Hepatocyte (in vitro differentiated cells): ENCODE results near the gene ANGPT4. TPM values are rescaled to one million over a fixed set of nuclear protein-coding genes. Genes with fewer than 3 reads are reported as not detected.

ENCODE experiments used
- DNase-seq: peaks from one replicate; pipeline ENCODE4 v3.0.0-alpha.2; 2016; ENCODE audit warnings: low spot score
- H2AFZ ChIP-seq: fragments of 200-600 bp; sonication (generic); 2 replicates; pipeline ENCODE4 v1.6.0; 2016; ENCODE audit warnings: antibody characterized with exemption, mild to moderate bottlenecking
- H3K27ac ChIP-seq: fragments of 200-600 bp; sonication (generic); 2 replicates; pipeline ENCODE4 v1.5.1; 2016; ENCODE audit warnings: mild to moderate bottlenecking
- H3K27me3 ChIP-seq: fragments of 200-600 bp; sonication (generic); 2 replicates; pipeline ENCODE4 v1.6.1; 2016
- H3K36me3 ChIP-seq: fragments of 200-600 bp; sonication (generic); replicated peaks from 2 replicates; pipeline ENCODE4 v1.5.1; 2016; ENCODE audit warnings: low read depth; ENCODE audit not compliant: insufficient read depth
- H3K4me1 ChIP-seq: fragments of 200-600 bp; sonication (generic); 2 replicates; pipeline ENCODE4 v1.5.1; 2016; ENCODE audit warnings: mild to moderate bottlenecking, moderate library complexity; ENCODE audit not compliant: insufficient read depth
- H3K4me2 ChIP-seq: fragments of 200-600 bp; sonication (generic); 2 replicates; pipeline ENCODE4 v1.6.0; 2016
- H3K4me3 ChIP-seq: fragments of 200-600 bp; sonication (generic); 2 replicates; pipeline ENCODE4 v1.5.1; 2016; ENCODE audit warnings: mild to moderate bottlenecking
- H3K79me2 ChIP-seq: fragments of 200-600 bp; sonication (generic); 2 replicates; pipeline ENCODE4 v1.6.0; 2017; ENCODE audit warnings: mild to moderate bottlenecking
- H3K9me2 ChIP-seq: fragments of 200-600 bp; sonication (generic); replicated peaks from 2 replicates; pipeline ENCODE4 v1.6.0; 2017; ENCODE audit warnings: mild to moderate bottlenecking; ENCODE audit not compliant: insufficient read depth
- H3K9me3 ChIP-seq: fragments of 200-600 bp; sonication (generic); 2 replicates; pipeline ENCODE4 v1.5.1; 2016; ENCODE audit warnings: low read depth, mild to moderate bottlenecking
- H4K20me1 ChIP-seq: fragments of 200-600 bp; sonication (generic); 2 replicates; pipeline ENCODE4 v1.6.0; 2016; ENCODE audit warnings: mild to moderate bottlenecking; ENCODE audit not compliant: insufficient read depth, poor library complexity, severe bottlenecking
- CTCF ChIP-seq: fragments of 200-600 bp; sonication (generic); IDR thresholded peaks from 2 replicates; pipeline ENCODE4 v1.5.1; 2016; ENCODE audit warnings: antibody characterized with exemption, mild to moderate bottlenecking; ENCODE audit not compliant: poor library complexity
- EZH2 ChIP-seq: fragments of 200-600 bp; sonication (generic); IDR thresholded peaks from 2 replicates; pipeline ENCODE4 v1.6.1; 2016; ENCODE audit warnings: antibody characterized with exemption, mild to moderate bottlenecking, borderline replicate concordance
- EZH2phosphoT487 ChIP-seq: fragments of 200-600 bp; sonication (generic); IDR thresholded peaks from one replicate; pipeline ENCODE4 v1.6.1; 2018; ENCODE audit warnings: antibody characterized with exemption, mild to moderate bottlenecking, low read depth, moderate library complexity; ENCODE audit not compliant: unreplicated experiment, severe bottlenecking
- WGBS: methylation state at CpG from one replicate; pipeline ENCODE4 v1.1.6; 2016; ENCODE audit warnings: low lambda C conversion rate; ENCODE audit errors: missing lambda C conversion rate; 5-methylcytosine and 5-hydroxymethylcytosine counted together
- polyA plus RNA-seq: library from polyadenylated mRNA; unstranded; fragments of >200 nt; fragmentation: Nextera tagmentation; extraction: Ambion mirVana; gene quantifications from 2 replicates; pipeline ENCODE4 v1.2.1, GENCODE V29; 2016
- total RNA-seq: library from RNA; depleted of rRNA; stranded (reverse); fragments of >200 nt; gene quantifications from 2 replicates; pipeline ENCODE4 v1.2.3, GENCODE V29; 2014

ANGPT4 gene
- total and polyA plus RNA-seq, 2 experiments from 2014 or later, result not detected

- TF ChIP-seq CTCF, result no peak
- TF ChIP-seq EZH2phosphoT487, result no peak
- TF ChIP-seq EZH2, result no peak
- Histone ChIP-seq H3K79me2 (no peaks in the 10 kb centered on the region), H4K20me1 (no peaks in the 10 kb centered on the region), H3K9me3 (no peaks in the 10 kb centered on the region), H2AFZ (no peak overlapping the region), H3K27ac (no peak overlapping the region), H3K4me3 (no peak overlapping the region), H3K36me3 (no peaks in the 10 kb centered on the region), H3K4me1 (no peaks in the 10 kb centered on the region), H3K4me2 (no peak overlapping the region), H3K27me3 (no peaks in the 10 kb centered on the region), H3K9me2 (no peaks in the 10 kb centered on the region)
- DNase-seq, result no peak
- 60% methylated on average over 2 of the region's 2 CpGs for WGBS
Measured at GRCh38 chr20:961768-962167, 45.6 kb upstream of the ANGPT4 start.

- no peak for TF ChIP-seq EZH2
- TF ChIP-seq CTCF, result no peak
- no peak for TF ChIP-seq EZH2phosphoT487
- Histone ChIP-seq H3K36me3 (no peaks in the 10 kb centered on the region), H3K79me2 (no peaks in the 10 kb centered on the region), H3K27ac (no peak overlapping the region), H3K27me3 (peaks cover 5% of the 10 kb centered on the region), H3K9me2 (no peaks in the 10 kb centered on the region), H3K4me2 (no peak overlapping the region), H4K20me1 (no peaks in the 10 kb centered on the region), H3K9me3 (no peaks in the 10 kb centered on the region), H2AFZ (no peak overlapping the region), H3K4me3 (no peak overlapping the region), H3K4me1 (no peaks in the 10 kb centered on the region)
- DNase-seq, result no peak
- 91% methylated on average over 16 of the region's 16 CpGs for WGBS
Measured at GRCh38 chr20:959996-960615, 44.0 kb upstream of the ANGPT4 start.

- no peak for DNase-seq
- no peak overlapping the region for H2AFZ ChIP-seq
Measured at GRCh38 chr20:958936-959815, 43.0 kb upstream of the ANGPT4 start.

More at GRCh38 chr20:958936-959815, 43.0 kb upstream of the ANGPT4 start:
- Histone ChIP-seq H3K79me2 (no peaks in the 10 kb centered on the region), H3K4me1 (no peaks in the 10 kb centered on the region), H3K4me3 (no peak overlapping the region), H3K27ac (no peak overlapping the region), H3K27me3 (peaks cover 9% of the 10 kb centered on the region), H3K36me3 (no peaks in the 10 kb centered on the region), H3K4me2 (no peak overlapping the region), H4K20me1 (no peaks in the 10 kb centered on the region), H3K9me3 (no peaks in the 10 kb centered on the region), H3K9me2 (no peaks in the 10 kb centered on the region)
- WGBS, result 76% methylated on average over 11 of the region's 19 CpGs
- TF ChIP-seq CTCF (no peak), EZH2phosphoT487 (no peak), EZH2 (no peak)
